NT2/D1 (cell line): ENCODE measurements around the gene CYRIA.

Experiments
- YY1 ChIP-seq: IDR thresholded peaks from 2 replicates; pipeline ENCODE4 v1.6.1; 2011; ENCODE audit not compliant: insufficient read length, insufficient read depth
- ZNF274 ChIP-seq: IDR thresholded peaks from 2 replicates; pipeline ENCODE4 v1.6.1; 2011; ENCODE audit warnings: mild to moderate bottlenecking, low read depth, low read length

GRCh38 chr2:16640867-16641266, 24.8 kb downstream of the CYRIA start:
- TF ChIP-seq ZNF274 (no peak), YY1 (no peak)
